GM12891 (cell line): ENCODE measurements around the gene CHAD.

ENCODE experiments used
- PAX5 ChIP-seq: IDR thresholded peaks from 2 replicates; pipeline ENCODE4 v1.6.1; 2011; ENCODE audit warnings: low read length, moderate library complexity, mild to moderate bottlenecking; ENCODE audit not compliant: insufficient read depth, severe bottlenecking
- POLR2A ChIP-seq: IDR thresholded peaks from 2 replicates; pipeline ENCODE4 v1.6.1; 2011; ENCODE audit warnings: low read depth, low read length, control low read depth
- POLR2AphosphoS5 ChIP-seq: IDR thresholded peaks from 2 replicates; pipeline ENCODE4 v1.6.1; 2011; ENCODE audit warnings: low read depth, low read length, control low read depth
- SPI1 ChIP-seq: IDR thresholded peaks from 2 replicates; pipeline ENCODE4 v1.6.1; 2011; ENCODE audit warnings: low read depth, low read length, control low read depth

- no peak for TF ChIP-seq POLR2AphosphoS5
- TF ChIP-seq SPI1, result no peak
- no peak for TF ChIP-seq POLR2A
- no peak for TF ChIP-seq PAX5
Measured at GRCh38 chr17:50443505-50443974, 25.1 kb downstream of the CHAD start.
